GM10266 (cell line): ENCODE data around the gene MFAP4.

Experiments used
- DNase-seq: peaks from one replicate; pipeline ENCODE4 v3.0.0; 2012; ENCODE audit errors: extremely low spot score
- TF ChIP-seq, protein P1 (sequence below): IDR thresholded peaks from 2 replicates; pipeline ENCODE4 v1.5.1; 2012; ENCODE audit warnings: mild to moderate bottlenecking, low read depth; ENCODE audit not compliant: control insufficient read depth, insufficient read depth; ENCODE audit errors: missing control alignments

The MFAP4 gene

DNA sequence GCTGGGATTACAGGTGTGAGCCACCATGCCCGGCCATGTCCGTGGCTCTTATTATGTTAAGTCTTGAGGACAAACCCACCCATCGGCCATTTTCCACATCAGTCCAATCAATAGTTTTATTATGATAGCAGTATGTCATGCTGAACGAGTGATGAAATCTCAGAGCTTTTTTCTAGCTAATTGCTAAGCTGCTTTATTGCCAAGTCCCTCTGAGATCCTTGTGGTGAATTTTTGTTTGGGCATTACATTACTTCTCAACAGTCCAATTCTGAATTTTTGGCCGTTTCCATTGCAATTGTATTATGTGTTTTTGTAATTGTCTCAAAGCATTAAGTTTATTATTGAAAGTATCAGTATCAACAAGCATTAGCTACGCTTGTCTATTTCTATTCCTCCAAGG lies 34.9 kb upstream of the MFAP4 start:
- DNase-seq, result no peak
- TF ChIP-seq, protein P1, sequence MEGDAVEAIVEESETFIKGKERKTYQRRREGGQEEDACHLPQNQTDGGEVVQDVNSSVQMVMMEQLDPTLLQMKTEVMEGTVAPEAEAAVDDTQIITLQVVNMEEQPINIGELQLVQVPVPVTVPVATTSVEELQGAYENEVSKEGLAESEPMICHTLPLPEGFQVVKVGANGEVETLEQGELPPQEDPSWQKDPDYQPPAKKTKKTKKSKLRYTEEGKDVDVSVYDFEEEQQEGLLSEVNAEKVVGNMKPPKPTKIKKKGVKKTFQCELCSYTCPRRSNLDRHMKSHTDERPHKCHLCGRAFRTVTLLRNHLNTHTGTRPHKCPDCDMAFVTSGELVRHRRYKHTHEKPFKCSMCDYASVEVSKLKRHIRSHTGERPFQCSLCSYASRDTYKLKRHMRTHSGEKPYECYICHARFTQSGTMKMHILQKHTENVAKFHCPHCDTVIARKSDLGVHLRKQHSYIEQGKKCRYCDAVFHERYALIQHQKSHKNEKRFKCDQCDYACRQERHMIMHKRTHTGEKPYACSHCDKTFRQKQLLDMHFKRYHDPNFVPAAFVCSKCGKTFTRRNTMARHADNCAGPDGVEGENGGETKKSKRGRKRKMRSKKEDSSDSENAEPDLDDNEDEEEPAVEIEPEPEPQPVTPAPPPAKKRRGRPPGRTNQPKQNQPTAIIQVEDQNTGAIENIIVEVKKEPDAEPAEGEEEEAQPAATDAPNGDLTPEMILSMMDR, result no peak

DNA sequence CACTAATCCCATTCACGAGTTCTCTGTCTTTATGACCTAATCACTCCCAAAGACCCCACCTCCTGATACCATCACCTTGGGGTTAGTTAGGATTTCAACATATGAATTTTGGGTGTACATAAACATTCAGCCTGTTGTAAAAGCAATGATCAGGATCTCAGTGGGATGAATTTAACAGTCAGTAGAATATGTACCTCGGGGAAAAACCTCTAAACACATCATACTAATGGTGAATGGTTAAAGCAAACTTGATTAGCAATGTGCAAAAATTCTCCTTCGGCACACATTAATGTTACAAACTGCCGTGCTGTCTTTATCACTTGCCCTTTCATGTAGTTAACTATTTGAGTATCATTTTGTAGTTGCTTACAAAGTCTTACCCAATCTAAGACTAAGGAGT lies 34.2 kb upstream of the MFAP4 start:
- no peak for DNase-seq
- TF ChIP-seq, protein P1, result no peak

DNA sequence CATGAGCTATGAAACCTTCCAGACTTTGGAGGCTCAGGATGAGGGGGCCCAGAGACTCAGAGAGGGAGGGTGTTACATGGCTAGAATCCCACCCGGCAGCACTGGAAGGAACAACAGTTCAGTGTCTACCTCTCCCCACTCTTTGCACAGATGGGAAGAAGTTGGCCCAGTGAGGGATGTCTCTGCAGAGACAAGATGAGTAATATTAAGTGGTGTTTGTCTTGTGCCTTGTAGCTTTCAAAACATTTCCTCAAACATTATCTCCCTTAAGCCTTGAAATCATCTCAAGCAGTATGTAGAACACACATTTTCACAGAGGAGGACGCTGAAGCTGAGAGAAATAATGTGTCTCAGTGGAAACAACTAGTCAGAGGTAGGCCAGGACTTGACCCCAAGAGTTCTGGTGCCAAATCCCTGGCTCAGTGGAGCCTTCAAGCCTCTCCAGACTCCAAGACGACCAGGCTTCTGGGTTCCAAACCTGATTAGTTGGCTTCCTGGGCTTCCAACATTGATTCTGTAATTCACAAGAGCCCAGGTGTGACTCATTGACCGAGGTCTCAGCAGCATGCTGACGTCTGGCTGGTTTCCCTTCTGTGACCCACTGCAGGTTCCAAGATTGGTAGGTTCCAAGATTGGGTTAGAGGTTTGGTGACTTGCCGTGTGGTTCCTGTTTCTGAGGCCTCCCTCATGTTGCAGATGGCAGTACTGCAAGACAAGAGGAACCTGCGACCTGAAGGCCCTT lies 31.4 kb upstream of the MFAP4 start:
- no peak for DNase-seq
- TF ChIP-seq, protein P1, result no peak

DNA sequence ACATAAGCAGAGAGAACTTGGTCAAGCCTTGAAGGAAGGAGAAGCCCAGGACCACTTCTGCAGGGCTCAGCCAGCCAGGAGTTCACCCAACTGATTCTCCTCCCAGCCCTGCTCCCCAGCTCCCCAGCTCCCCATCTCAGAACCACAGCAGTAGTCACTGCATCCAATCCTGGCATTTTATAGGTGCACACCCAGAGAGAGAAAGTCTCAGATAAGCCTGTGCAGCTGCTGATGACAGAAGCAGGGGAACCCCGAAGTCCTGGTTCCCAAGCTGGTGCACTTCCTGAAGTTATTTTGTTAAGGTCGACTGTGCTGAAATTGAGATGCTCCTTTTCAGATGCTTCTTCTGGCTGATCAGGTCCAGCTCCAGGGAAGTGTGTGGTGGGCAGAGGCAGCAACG lies 30.6 kb upstream of the MFAP4 start:
- TF ChIP-seq, protein P1, result no peak
- no peak for DNase-seq

DNA sequence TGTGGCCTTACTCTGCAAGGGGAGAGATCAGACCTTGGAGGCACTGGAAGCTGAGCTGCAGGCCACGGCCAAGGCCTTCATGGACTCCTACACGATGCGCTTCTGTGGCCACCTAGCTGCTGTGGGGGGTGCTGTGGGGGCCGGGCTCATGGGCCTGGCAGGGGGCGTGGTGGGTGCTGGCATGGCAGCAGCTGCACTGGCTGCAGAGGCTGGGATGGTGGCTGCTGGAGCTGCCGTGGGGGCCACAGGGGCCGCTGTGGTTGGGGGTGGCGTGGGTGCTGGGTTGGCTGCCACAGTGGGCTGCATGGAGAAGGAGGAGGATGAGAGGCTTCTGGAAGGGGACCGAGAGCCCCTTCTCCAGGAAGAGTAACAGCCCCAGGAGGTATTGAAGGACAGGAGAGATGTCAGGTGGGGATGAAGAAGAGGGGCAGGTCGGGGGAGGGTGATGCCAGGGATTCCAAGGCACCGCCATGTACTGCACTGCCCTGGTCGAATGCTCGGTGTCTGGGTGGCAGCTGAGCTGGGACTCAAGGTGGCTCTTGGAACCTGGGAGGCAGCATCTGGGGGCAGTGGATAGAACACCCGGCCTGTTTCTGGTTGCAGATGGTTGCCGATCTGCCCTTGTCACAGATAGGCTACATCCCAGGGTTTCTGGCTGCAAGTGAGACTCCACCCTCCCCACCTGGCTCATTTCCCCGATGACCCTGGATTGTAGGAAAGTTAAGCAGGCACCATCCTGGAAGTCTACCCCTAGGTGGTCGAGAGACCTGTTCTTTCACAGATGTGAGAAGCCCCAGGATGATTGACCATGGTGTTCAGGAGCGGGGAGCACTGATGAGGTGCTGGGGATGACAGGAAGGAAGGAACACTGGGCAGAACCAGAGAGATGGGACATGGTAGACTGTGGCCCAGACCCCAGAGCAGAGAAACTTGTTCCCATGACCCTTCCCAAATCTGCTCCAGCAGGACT lies 29.1 kb upstream of the MFAP4 start:
- DNase-seq, result no peak
- TF ChIP-seq, protein P1, result no peak

DNA sequence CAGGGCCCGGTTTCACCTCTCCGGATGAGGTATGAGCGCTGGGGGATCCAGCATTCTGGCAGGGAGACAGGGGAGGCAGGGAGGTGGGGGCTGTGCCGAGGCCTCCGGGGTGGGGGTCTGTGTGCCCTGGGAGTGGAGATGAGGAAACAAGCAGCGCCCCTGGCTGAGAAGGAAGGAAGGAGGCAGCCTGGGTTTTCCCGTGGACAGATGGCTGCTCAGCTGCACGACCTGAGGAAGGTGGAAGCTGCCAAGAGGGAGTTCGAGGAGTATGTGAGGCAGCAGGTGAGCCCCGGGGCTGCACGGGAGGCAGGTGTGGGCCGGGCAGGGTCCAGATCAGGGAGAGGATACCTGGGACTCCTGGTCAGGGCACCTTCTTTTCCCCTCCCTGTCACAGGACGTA lies 28.3 kb upstream of the MFAP4 start:
- TF ChIP-seq, protein P1, result no peak
- DNase-seq, result no peak
